SK-N-MC (cell line): Measurements from ENCODE around the gene ITGBL1.

Source experiments
- DNase-seq: peaks from one replicate; pipeline ENCODE4 v3.0.0-alpha.2; 2011; ENCODE audit warnings: low read depth, low spot score
- H3K27ac ChIP-seq: fragments of 200-600 bp; sonication (generic); 2 replicates; pipeline ENCODE4 v1.5.1; 2016; ENCODE audit warnings: mixed run types
- H3K36me3 ChIP-seq: fragments of 200-600 bp; sonication (generic); 2 replicates; pipeline ENCODE4 v1.6.1; 2017; ENCODE audit warnings: antibody characterized with exemption, low read length, mixed read lengths; ENCODE audit not compliant: insufficient read depth
- H3K4me3 ChIP-seq: fragments of 200-600 bp; sonication (generic); 2 replicates; pipeline ENCODE4 v1.5.1; 2016
- H3K9ac ChIP-seq: fragments of 200-600 bp; sonication (generic); 2 replicates; pipeline ENCODE4 v1.8.0; 2017; ENCODE audit warnings: mixed run types, mixed read lengths; ENCODE audit not compliant: insufficient read length
- H3K9me3 ChIP-seq: fragments of 200-600 bp; sonication (generic); 2 replicates; pipeline ENCODE4 v1.6.1; 2017; ENCODE audit warnings: low read depth, mild to moderate bottlenecking, antibody characterized with exemption, low read length, moderate library complexity, mixed read lengths
- EZH2 ChIP-seq: fragments of 200-600 bp; sonication (generic); IDR thresholded peaks from one replicate; pipeline ENCODE4 v1.6.1; 2017; ENCODE audit warnings: antibody characterized with exemption
- FOXP2 ChIP-seq: optimal IDR thresholded peaks from 2 replicates; pipeline ENCODE3; 2011; ENCODE audit warnings: mild to moderate bottlenecking, moderate library complexity; ENCODE audit not compliant: insufficient read depth; ENCODE audit errors: extremely low read length, control extremely low read depth
- POLR2AphosphoS5 ChIP-seq: IDR thresholded peaks from 2 replicates; pipeline ENCODE4 v1.6.1; 2012; ENCODE audit warnings: mild to moderate bottlenecking, low read depth, low read length, borderline replicate concordance

The ITGBL1 gene

DNA sequence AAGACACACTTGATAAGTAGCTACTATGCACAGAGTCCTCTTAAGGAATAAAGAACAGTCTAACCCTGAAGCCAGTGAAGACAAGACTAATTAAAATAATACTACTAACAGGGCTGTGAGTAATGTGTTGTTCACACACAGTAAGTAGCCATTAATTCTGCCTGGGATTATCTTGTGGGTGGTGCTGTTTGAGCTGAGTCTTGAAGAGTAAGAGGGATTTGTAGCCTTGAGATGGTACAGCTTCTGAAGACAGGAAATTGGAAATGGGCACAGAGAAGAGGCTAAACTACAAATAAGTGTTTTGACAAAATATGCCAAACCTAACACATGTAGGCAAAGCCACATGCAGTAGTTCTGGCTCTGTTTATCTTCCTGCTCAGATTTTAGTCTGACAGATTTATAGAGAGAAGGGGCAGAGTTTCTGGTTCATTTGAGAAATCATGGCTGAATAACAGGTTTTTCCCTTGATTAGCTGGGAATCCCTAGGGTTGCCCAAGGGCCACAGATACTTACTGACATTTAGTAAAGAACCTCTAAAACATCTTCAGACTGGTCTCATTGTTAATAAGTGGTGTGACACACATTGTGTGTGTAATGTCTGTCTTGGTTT is 38.0 kb downstream of the ITGBL1 start:
- Histone ChIP-seq H3K4me3 (no peak overlapping the region), H3K9me3 (no peaks in the 10 kb centered on the region), H3K36me3 (no peaks in the 10 kb centered on the region), H3K27ac (peak overlapping the region; percentile 57; the same call in 1 of the 2 replicates), H3K9ac (no peak overlapping the region)
- TF ChIP-seq EZH2 (no peak), POLR2AphosphoS5 (no peak), FOXP2 (no peak)
- DNase-seq: no peak

DNA sequence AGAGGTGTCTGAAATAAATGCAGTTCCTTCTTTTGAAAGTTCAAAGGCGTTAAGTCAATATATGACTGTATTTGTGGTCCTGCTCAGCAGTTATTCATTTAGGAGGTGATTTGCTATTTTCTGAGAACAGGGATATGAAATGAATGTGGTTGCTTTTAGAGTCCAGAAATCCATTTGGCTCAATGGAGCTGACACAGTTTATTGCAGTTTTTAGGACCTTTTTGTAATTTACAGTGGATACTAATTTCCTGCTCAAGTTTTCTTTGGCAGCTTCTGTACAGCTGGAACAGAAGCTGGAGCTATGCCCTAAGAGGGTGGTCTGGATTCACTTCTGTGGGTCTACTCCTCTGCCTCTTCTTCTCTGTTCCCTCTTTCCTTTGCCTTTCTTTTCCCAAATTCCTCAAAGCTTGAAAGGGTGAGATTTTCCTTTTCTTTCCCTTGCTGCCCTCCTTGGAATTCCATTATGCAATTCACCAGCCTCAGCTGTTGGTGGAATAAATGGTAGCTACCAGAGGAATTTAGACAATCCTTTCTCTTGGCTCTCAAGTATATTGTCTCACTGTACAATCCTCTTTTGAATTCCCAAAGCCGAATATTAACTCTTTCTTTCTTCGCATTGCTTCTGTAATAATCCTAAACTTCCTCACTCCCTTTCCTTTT is 39.9 kb downstream of the ITGBL1 start:
- H3K36me3 ChIP-seq: no peaks in the 10 kb centered on the region
- H3K9ac ChIP-seq: no peak overlapping the region
- DNase-seq: no peak
- TF ChIP-seq FOXP2 (no peak), EZH2 (no peak), POLR2AphosphoS5 (no peak)
- H3K4me3 ChIP-seq: no peak overlapping the region
- H3K27ac ChIP-seq: no peak overlapping the region
- no peaks in the 10 kb centered on the region for H3K9me3 ChIP-seq

DNA sequence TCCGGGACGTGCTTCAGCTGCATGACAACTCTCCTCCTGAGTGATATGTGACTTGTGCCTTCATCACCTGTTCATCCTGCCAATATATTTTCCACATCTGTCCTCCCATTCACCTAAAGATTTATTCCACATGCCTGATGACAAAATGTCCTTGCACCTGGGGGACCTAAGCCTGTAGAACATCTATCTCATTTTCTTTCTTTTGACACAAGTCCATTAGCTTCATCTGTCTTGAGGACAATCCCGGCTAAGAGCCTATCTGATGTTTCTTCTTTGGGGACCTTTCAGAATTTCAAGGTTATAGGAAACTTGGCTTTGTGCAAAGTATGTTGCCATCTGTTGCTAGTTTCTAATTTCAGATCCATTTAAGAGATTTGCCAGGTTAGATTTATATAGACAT is 41.1 kb downstream of the ITGBL1 start:
- no peak for DNase-seq
- Histone ChIP-seq H3K36me3 (no peaks in the 10 kb centered on the region), H3K9ac (no peak overlapping the region), H3K27ac (no peak overlapping the region), H3K4me3 (no peak overlapping the region), H3K9me3 (no peaks in the 10 kb centered on the region)
- TF ChIP-seq EZH2 (no peak), POLR2AphosphoS5 (no peak), FOXP2 (no peak)

DNA sequence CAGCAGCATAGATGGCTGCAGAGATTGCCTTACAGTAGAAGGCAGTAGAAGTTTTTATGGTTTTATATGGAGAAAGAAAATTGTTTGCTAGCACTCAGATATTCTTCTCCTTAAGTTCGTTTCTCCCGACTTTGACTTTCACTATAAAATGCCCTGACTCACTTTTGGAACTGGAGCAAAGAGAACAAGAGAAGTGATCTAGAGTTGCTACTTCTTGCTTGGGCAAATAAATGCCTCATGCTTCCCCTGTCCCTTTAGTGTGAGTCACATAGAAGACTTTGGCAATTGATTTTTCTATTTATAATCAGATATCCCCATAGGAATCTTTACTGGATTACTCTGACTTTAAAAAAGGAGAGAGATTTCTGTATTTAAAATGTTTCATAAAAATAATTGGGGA is 46.9 kb downstream of the ITGBL1 start:
- TF ChIP-seq POLR2AphosphoS5 (no peak), FOXP2 (no peak), EZH2 (no peak)
- Histone ChIP-seq H3K27ac (no peak overlapping the region), H3K9ac (no peak overlapping the region), H3K9me3 (no peaks in the 10 kb centered on the region), H3K36me3 (no peaks in the 10 kb centered on the region), H3K4me3 (no peak overlapping the region)
- DNase-seq: no peak

DNA sequence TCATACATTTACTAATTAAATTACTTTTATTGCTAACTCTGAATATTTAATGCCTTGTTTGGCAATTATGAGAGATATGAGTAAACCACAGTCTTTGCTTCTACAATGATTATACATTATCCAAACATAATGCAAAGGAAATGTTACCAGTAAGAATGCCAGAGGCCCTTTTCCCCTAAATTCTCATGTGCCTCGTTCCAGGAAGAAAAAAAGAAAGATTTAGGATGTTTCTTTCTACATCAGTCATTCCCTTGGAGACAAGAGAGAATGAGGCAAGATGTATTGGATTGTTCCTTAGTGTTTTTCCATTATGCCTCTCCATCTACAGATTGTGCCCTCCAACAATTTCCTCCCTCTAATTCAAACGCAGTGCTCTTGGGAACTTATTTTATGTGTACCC is 50.1 kb downstream of the ITGBL1 start:
- Histone ChIP-seq H3K36me3 (no peaks in the 10 kb centered on the region), H3K27ac (no peak overlapping the region), H3K9me3 (no peaks in the 10 kb centered on the region), H3K4me3 (no peak overlapping the region), H3K9ac (no peak overlapping the region)
- DNase-seq: peak; percentile 70
- TF ChIP-seq POLR2AphosphoS5 (no peak), FOXP2 (no peak), EZH2 (no peak)

DNA sequence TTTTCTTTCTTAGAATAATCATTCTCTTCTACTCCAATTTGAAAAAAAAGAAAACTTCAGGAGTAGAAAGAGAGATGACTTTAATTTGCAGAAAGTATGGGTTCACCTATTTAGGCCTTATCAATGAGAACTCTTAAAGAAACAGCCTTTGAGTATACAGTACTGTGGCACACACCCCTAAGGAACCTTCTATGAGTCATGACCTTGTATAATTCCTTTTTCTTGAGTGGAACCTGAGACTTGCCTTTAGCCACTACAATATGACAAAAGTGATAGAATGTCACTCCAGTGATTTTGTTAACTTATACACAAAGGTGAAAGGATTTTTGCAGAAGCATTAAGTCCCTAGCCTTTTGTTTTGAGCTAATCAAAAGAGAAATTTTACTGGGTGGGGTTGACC is 58.7 kb downstream of the ITGBL1 start:
- H3K4me3 ChIP-seq: no peak overlapping the region
- H3K36me3 ChIP-seq: no peaks in the 10 kb centered on the region
- no peaks in the 10 kb centered on the region; the same call in 1 of the 2 replicates for H3K9me3 ChIP-seq
- no peak for TF ChIP-seq EZH2
- TF ChIP-seq FOXP2: no peak
- TF ChIP-seq POLR2AphosphoS5: no peak
- DNase-seq: no peak
- H3K9ac ChIP-seq: no peak overlapping the region
- H3K27ac ChIP-seq: no peak overlapping the region

DNA sequence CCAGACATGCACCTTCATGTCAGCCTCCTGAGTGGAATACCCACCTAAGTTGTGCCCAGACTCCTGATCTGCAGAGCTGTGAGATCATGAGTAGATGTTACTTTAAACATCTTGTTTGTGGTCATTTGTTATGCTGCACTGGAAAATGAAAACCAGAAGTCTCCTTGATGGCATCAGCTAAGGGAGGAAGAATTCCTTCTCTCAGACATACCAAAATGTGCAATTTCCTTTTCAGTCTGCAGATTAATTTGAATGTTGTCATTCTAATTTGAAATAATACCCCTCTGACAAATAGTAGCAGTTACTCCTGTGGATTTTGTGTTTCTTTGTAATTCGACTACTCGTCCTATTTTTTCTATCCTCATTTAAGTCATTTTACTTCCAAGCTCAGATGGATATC is 59.3 kb downstream of the ITGBL1 start:
- Histone ChIP-seq H3K36me3 (no peaks in the 10 kb centered on the region), H3K27ac (peak overlapping the region; percentile 30; the same call in 1 of the 2 replicates), H3K4me3 (no peak overlapping the region), H3K9ac (no peak overlapping the region), H3K9me3 (no peaks in the 10 kb centered on the region; the same call in 1 of the 2 replicates)
- DNase-seq: no peak
- TF ChIP-seq FOXP2: no peak
- no peak for TF ChIP-seq POLR2AphosphoS5
- no peak for TF ChIP-seq EZH2

DNA sequence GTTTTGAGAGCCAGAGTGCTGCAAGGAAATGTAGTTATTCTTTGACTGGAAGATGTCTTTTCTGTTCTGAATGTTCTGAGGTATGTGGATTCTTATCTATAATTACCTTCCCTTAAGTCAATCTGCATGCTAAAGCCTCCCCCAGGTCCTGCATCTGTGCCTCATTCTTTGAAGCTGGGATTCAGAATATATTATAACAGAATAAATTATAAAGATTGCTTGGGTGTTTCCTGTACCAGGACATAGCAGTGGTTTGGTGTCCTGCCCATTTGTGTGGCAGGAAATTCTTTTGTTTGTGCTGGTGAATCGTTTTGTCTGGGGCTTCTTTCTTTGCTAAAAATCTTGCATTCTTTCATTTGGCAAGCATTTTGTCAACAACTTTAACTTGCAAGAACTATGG is 60.2 kb downstream of the ITGBL1 start:
- no peak for DNase-seq
- H3K9ac ChIP-seq: no peak overlapping the region
- H3K27ac ChIP-seq: peak overlapping the region; percentile 66; the same call in 1 of the 2 replicates

More for the DNA sequence above, 60.2 kb downstream of the ITGBL1 start:
- H3K4me3 ChIP-seq: peak overlapping the region; percentile 45; the same call in 1 of the 2 replicates
- H3K9me3 ChIP-seq: no peaks in the 10 kb centered on the region; the same call in 1 of the 2 replicates
- TF ChIP-seq EZH2 (no peak), FOXP2 (peak; percentile 26)
- no peaks in the 10 kb centered on the region for H3K36me3 ChIP-seq
